DMS79 treated with DMSO at 0.1 percent for 48 hours (cell line): ENCODE data around the gene ZCCHC24.
A peak's percentile ranks its signal among the peaks of the same experiment; 100 is the strongest.

Source experiments
- DNase-seq: peaks from one replicate; lab custom pipeline; 2025; lab: John Stamatoyannopoulos, UW

Gene ZCCHC24

DNA sequence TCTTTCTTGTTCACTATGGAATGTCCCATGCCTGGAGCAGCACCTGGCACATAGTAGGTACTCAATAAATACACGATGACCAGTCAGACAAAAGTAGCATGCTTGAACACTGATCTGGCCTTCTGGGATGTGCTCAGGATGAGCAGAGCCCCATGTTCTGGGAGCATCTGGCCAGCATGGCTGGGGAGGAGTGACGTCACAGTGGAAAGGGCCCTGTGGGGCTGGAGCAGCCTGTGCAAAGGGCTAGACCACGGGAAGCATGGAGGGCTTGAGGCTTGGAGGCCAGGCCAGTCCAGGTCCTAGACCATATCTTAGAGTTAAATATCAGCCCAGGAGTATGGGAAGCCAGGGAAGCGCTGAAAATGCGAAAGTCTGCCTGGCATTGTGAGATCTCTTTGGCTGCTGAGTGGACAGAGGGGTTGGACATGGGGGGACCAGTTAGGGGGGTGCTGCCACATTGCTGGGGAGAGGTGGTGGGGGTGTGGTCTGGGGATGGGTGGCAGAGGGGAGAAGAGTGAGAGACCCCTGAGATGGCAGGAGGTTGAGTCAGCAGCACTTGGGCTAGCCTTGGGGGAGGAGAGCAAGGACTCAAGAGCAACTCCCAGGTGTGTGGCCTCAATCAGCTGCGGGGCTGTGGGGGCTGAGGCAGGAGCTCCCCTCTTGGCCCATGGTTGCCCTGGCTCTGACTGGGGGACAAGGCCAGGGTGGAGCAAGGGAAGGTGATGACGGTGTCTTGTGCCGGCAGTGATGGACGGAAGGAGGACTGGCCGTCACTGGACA, 34.9 kb downstream of the ZCCHC24 start:
- no peak for DNase-seq

GRCh38 chr10:79409726-79410085, 35.7 kb downstream of the ZCCHC24 start:
- DNase-seq: no peak

GRCh38 chr10:79409038-79409725, 36.2 kb downstream of the ZCCHC24 start:
- no peak for DNase-seq

GRCh38 chr10:79407811-79408795, 37.3 kb downstream of the ZCCHC24 start:
- DNase-seq: no peak

- DNase-seq: no peak
Observed at GRCh38 chr10:79407423-79407796, 38.0 kb downstream of the ZCCHC24 start.

GRCh38 chr10:79406683-79407422, 38.6 kb downstream of the ZCCHC24 start:
- no peak for DNase-seq

- DNase-seq: no peak
Observed at GRCh38 chr10:79405995-79406515, 39.4 kb downstream of the ZCCHC24 start.

- peak; percentile 29 for DNase-seq
Observed at GRCh38 chr10:79405221-79405994, 40.0 kb downstream of the ZCCHC24 start.

GRCh38 chr10:79404690-79405131, 40.7 kb downstream of the ZCCHC24 start:
- DNase-seq: no peak

- DNase-seq: no peak
Observed at GRCh38 chr10:79404231-79404609, 41.2 kb downstream of the ZCCHC24 start.

DNA sequence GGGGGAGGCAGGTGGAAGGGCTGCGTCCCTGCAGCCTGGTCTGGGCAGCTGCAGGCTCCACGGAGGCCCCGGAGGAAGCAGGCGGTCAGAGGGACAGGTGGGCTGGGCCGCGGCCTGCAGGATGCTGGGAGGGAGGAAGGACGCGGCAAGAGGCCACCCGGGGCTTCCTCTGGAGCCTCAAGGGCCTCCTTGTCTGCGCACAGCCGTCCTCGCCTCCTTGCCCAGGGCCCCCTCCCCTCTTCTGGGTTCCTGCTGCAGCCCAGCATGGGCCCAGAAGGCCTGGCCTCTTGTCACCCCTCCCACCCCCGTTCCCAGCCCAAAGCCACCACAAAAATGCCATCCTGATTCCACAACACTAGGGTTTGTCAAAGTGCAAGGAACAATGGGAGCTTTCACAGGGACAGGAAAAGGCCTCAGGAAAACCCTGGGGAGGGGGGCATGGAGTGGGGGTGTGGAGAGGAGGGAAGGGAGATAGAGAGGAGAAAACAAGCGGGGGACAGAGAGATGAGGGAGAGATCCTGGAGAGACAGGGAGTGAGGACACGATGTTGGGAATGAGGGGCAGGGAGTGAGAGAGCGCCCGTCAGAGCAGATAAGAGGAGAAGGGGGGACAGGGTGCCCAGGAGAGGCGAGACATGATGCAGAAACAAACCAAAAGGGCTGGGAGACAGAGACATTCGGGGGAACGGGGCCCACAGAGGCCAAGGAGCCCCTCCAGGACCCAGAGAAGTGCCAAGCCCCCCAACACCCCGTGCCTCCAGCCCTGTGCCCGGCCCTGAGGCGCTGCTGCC, 41.8 kb downstream of the ZCCHC24 start:
- DNase-seq: no peak

DNA sequence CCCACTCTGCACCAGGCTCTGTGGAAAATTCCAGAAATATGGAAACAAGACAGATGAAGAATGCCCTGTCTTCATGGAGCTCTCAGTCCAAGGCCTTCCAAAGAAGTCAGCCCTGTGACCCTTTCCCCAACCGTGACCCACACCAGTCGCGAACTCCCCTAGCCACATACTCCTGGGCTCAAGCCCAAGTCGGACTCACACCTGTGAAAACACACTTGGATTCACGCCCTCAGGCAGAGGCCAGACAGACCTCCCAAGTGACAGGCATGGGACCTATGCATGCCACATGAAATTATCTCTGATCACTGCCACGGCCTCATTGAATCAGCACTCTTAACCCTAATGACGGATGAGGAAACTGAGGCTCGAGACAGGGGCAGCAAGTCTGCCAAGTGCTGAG, 42.5 kb downstream of the ZCCHC24 start:
- no peak for DNase-seq

DNA sequence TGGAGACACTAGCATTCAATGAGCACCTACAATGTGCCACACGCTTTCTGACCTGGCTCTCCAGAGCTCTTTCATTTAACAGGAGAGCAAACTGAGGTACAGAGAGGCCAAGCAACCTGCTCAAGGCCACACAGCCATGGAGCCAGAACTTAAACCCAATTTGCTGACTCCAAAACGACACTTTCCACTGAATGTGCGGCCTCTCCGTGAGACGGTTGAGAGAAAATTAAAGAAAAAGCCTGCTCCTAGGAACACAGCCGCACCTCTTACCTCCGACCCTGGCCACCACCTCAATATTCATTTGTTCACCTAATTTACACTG, 42.8 kb downstream of the ZCCHC24 start:
- DNase-seq: no peak

GRCh38 chr10:79401015-79401921, 44.2 kb downstream of the ZCCHC24 start:
- DNase-seq: no peak

DNA sequence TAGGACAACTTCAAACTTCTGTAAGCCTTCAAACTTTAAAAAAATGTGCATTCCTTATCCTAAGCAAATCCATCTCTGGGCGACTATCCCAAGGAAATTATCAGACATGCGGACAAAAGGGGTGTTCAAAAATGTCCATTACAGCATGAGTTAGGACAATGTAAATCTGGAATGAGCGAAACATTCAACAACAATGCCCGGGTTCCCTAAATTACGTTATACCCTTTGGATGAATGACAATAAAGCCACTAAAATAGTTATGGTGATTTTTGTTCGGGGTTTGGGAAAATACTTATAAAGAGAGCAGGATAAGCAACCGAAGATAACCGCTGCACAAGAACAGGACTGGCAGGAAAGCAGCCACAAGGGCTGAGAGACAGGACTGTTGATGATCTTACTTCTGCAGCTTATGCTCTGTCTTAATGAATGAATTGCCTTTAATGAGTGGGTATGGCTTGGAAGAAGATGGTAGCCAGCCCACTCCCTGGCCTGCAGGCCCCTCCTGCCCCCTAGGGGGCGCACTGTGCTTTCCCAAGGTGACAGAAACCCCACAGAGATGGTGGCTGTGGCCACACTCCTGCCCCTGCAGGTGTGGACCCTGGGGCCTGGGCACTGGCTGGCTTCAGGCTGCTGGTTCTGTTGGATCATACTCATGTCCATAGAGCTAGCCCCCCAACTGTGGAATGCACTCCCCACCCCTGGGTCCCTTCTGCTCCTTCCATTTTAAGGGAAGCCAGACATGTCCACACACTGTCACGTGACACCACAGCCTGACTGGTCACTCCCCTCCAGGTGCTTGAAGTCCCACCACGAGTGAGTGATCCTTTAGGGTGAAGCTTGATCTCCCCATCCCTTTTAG, 45.0 kb downstream of the ZCCHC24 start:
- DNase-seq: no peak

DNA sequence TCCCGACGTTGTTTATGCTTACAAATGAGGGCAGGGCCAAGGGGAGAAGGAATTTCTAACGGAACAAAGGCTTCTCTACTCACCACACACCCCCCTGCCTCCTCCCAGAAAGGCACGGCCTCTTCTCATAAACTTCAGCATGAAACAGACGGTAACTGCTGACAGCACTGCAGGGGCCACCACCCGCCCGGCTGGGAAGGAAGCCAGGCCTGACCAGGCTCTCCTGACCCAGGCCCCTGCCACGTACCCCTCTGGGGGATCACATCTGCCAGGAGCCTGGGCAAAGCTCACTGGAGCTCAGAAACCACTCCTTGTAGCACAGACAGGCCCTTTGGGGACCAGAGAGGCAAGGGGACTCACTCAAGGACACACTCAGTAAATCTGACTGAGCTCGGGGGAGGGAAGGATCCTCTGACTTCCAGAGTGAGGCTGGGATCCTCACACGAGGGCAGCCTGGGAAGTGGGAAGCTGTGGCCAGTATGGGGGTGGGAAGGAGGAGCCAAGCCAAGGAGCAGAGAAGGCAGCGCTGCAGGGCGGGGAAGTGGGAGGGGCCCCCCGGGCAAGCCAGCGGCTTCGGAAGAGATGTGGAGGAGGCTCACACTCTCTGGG, 46.1 kb downstream of the ZCCHC24 start:
- DNase-seq: no peak

GRCh38 chr10:79398642-79399041, 46.8 kb downstream of the ZCCHC24 start:
- no peak for DNase-seq
